GM18951 (cell line): ENCODE results near the gene BLOC1S6.
A peak's percentile ranks its signal among the peaks of the same experiment; 100 is the strongest.

Experiments used
- POLR2A ChIP-seq: IDR thresholded peaks from 4 replicates; pipeline ENCODE4 v1.6.1; 2011; ENCODE audit warnings: mild to moderate bottlenecking; ENCODE audit not compliant: insufficient read length, insufficient read depth; ENCODE audit errors: extremely low read depth
- in situ Hi-C: fragments of 300-500 bp; cut with MboI; formaldehyde crosslinking; loops from one replicate; pipeline ENCODE4 v1.12.0; 2022; ENCODE audit warnings: low sequenced_read_pairs, mixed read lengths, inconsistent platforms; ENCODE audit not compliant: unreplicated experiment

BLOC1S6 gene

GRCh38 chr15:45604326-45604725 lies 17.1 kb downstream of the BLOC1S6 start:
- in situ Hi-C loops = no loop called here
- no peak for TF ChIP-seq POLR2A

- in situ Hi-C loops = no loop called here
- no peak for TF ChIP-seq POLR2A
These were observed 19.2 kb downstream of the BLOC1S6 start for GRCh38 chr15:45606413-45606812.

GRCh38 chr15:45606841-45607240 lies 19.7 kb downstream of the BLOC1S6 start:
- TF ChIP-seq POLR2A = no peak
- in situ Hi-C loops = no loop called here

GRCh38 chr15:45611305-45611704 lies 24.1 kb downstream of the BLOC1S6 start:
- no peak for TF ChIP-seq POLR2A
- in situ Hi-C loops = loop anchor here (5.0 kb wide), 1 partner anchor 154 kb away; no protein-coding TSS in a partner anchor

GRCh38 chr15:45612790-45613415 lies 25.7 kb downstream of the BLOC1S6 start:
- in situ Hi-C loops = loop anchor here (5.0 kb wide), 1 partner anchor 156 kb away; no protein-coding TSS in a partner anchor
- TF ChIP-seq POLR2A = no peak

GRCh38 chr15:45616901-45617323 lies 29.7 kb downstream of the BLOC1S6 start:
- no peak for TF ChIP-seq POLR2A
- in situ Hi-C loops = no loop called here

GRCh38 chr15:45618813-45619212 lies 31.6 kb downstream of the BLOC1S6 start:
- in situ Hi-C loops = no loop called here
- no peak for TF ChIP-seq POLR2A

GRCh38 chr15:45628136-45628535 lies 41.0 kb downstream of the BLOC1S6 start:
- no peak for TF ChIP-seq POLR2A
- in situ Hi-C loops = no loop called here

- TF ChIP-seq POLR2A = no peak
- in situ Hi-C loops = no loop called here
These were observed 43.9 kb downstream of the BLOC1S6 start for GRCh38 chr15:45630917-45631691.

- in situ Hi-C loops = no loop called here
These were observed 44.6 kb downstream of the BLOC1S6 start for GRCh38 chr15:45631776-45632175.

GRCh38 chr15:45634432-45635190 lies 47.4 kb downstream of the BLOC1S6 start, which contains the start of gene SQOR:
TSS of gene SQOR (plus strand) at chr15:45635029. CDS start at chr15:45658924, 23,895 bp downstream.
- TF ChIP-seq POLR2A = peak; percentile 77
- in situ Hi-C loops = no loop called here

More at GRCh38 chr15:45631776-45632175, 44.6 kb downstream of the BLOC1S6 start:
- no peak for TF ChIP-seq POLR2A

- TF ChIP-seq POLR2A = no peak
- in situ Hi-C loops = no loop called here
These were observed 48.0 kb downstream of the BLOC1S6 start for GRCh38 chr15:45635191-45635638.

GRCh38 chr15:45635763-45636292 lies 48.6 kb downstream of the BLOC1S6 start:
- in situ Hi-C loops = no loop called here
- no peak for TF ChIP-seq POLR2A

GRCh38 chr15:45637141-45637540 lies 50.0 kb downstream of the BLOC1S6 start:
- in situ Hi-C loops = no loop called here
- no peak for TF ChIP-seq POLR2A
